ENCODE measurements around the gene RAB20. TPM values are rescaled to one million over a fixed set of nuclear protein-coding genes. Genes with fewer than 3 reads are reported as not detected.
"Not testable (repeated sequence)": the region's sequence is repeated elsewhere in the genome, so short reads cannot be mapped to it uniquely, and the experiment has no call there.

The RAB20 gene
- total RNA-seq, 1 donor from 2014 or later = 2.8 TPM

DNA sequence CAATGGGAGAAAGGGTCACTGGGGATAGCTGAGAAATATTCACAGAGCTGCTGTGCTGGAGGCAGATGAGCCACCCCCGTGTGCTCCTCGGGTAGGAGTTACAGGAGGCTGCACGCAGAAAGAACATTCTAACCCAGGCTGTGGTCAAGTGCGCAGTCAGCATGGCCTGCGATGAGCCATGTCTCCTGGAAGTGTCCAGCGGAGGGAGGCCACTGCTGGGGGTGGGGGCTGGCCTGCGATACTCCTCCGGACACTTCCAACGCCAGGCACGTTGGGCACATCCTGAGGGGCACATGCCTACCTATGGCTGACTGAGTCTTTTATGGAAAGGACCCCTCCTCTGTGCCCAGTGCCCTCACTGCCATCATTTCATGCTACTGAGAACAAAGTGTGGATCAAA lies 55.9 kb downstream of the RAB20 start:
- no peak for DNase-seq (ENCODE audit: low spot score)
- Mint-ChIP-seq H3K4me1 (ENCODE audit: low read depth) (no peaks in the 10 kb centered on the region), H3K27ac (no peak overlapping the region), H3K4me3 (ENCODE audit: low read depth) (no peak overlapping the region), H3K36me3 (ENCODE audit: low read depth) (no peaks in the 10 kb centered on the region), H3K9me3 (no peaks in the 10 kb centered on the region), H3K27me3 (ENCODE audit: low read depth) (peaks cover 2% of the 10 kb centered on the region)
- intact Hi-C loops (cut with micrococcal nuclease) = no loop called here

DNA sequence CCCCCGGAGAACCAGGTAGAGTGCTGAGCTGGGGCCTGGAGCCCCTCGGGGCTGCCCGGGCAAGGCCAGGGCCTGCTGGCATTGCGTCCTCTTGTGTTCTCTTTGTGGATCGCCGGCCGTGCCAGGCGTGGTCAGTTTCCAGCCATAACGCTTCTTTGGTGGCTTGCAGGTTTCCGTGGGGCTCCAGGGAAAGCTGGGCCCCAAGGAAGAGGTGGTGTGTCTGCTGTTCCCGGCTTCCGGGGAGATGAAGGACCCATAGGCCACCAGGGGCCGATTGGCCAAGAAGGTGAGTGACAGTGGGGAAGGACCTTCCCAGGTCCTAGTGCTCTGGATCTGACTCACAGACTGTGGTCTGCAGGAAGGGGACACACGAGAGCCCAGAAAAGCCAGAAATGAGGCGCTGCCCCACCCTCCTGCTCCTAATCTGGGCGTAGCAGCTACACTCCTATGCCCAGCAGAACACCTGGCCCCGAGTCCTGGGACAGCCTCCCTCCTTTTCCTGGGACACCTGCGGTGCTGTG lies 57.5 kb downstream of the RAB20 start:
- intact Hi-C loops (cut with micrococcal nuclease) = no loop called here
- Mint-ChIP-seq H3K9me3 (no peaks in the 10 kb centered on the region), H3K27me3 (ENCODE audit: low read depth) (no peaks in the 10 kb centered on the region), H3K4me3 (ENCODE audit: low read depth) (no peak overlapping the region), H3K4me1 (ENCODE audit: low read depth) (no peaks in the 10 kb centered on the region), H3K36me3 (ENCODE audit: low read depth) (no peaks in the 10 kb centered on the region), H3K27ac (no peak overlapping the region)
- DNase-seq (ENCODE audit: low spot score) = no peak

DNA sequence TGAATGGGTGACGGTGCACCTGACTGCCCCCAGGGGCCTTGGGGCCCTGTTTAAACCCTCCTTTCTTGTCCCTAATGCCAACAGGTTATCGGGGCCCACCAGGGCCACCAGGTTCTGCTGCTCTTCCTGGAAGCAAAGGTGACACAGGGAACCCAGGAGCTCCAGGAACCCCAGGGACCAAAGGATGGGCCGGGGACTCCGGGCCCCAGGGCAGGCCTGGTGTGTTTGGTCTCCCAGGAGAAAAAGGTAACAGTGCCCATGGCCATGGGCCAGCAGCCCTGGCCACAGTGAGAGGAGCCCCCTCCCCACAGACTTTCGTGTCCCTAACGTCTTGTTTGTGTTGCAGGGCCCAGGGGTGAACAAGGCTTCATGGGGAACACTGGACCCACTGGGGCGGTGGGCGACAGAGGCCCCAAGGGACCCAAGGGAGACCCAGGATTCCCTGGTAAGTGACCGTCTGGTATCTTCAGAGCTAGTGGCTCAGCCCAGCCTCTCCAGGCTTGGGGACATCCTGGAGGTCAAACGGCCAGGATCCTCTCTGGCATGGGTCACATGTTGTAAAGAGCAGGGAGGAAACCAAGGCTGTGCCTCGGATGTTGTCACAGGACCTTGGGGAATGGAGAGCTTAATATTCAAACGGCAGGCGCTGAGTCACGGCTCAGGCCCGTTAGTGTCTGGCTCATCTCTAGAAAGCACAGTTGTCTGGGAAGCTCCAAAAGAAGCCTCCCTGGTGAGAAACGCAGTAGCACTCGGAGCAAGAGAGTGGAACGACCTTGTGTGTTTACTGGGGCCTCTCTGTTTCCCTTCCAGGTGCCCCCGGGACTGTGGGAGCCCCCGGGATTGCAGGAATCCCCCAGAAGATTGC lies 58.3 kb downstream of the RAB20 start:
- H3K36me3 Mint-ChIP-seq (ENCODE audit: low read depth) = no peaks in the 10 kb centered on the region
- DNase-seq (ENCODE audit: low spot score) = no peak
- no peaks in the 10 kb centered on the region for H3K27me3 Mint-ChIP-seq (ENCODE audit: low read depth)
- H3K9me3 Mint-ChIP-seq = no peaks in the 10 kb centered on the region
- intact Hi-C loops (cut with micrococcal nuclease) = no loop called here
- H3K27ac Mint-ChIP-seq = no peak overlapping the region
- no peak overlapping the region for H3K4me3 Mint-ChIP-seq (ENCODE audit: low read depth)
- no peaks in the 10 kb centered on the region for H3K4me1 Mint-ChIP-seq (ENCODE audit: low read depth)

DNA sequence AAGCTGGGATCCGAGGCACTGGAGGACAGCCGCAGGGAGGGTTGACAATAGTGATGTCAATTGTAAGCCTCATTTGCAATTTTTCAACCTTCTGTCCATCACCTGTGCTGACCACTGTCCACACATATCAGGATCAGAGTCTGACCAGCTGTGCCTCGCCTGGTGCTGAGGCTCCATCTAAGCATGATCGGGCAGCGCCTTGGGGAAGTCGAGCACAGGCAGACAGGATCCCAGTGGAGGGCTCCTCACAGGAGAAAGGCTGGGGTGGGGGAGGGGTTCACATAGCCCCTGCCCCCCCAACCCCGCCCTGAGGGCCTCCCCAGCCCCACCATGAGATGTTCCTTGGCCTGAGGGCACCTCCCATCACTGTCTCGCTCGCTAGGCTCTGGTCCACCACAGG lies 60.3 kb downstream of the RAB20 start:
- Mint-ChIP-seq H3K4me3 (ENCODE audit: low read depth) (no peak overlapping the region), H3K27me3 (ENCODE audit: low read depth) (no peaks in the 10 kb centered on the region), H3K4me1 (ENCODE audit: low read depth) (no peaks in the 10 kb centered on the region), H3K9me3 (no peaks in the 10 kb centered on the region), H3K36me3 (ENCODE audit: low read depth) (no peaks in the 10 kb centered on the region), H3K27ac (no peak overlapping the region)
- DNase-seq (ENCODE audit: low spot score) = no peak
- intact Hi-C loops (cut with micrococcal nuclease) = no loop called here

DNA sequence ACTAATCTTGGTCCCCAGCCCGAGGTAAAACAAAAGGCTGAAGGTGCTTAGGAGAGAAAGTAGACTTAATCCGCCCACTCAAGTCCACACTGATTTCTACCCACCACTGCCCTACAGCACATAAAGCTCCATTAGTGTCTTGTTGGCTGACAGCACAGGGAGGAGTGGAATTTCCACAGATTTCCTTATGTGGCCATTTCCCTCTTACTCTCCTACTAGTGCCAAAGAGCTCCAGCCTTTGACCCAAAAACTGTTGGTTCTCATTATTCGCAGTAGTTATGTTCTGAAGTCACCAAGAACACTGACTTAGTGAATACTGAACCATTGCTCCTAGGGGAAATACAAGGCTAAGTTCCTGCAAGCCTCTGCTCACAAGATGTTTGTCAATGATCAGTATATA lies 61.2 kb downstream of the RAB20 start:
- no peak for DNase-seq (ENCODE audit: low spot score)
- no peaks in the 10 kb centered on the region for H3K4me1 Mint-ChIP-seq (ENCODE audit: low read depth)
- H3K36me3 Mint-ChIP-seq (ENCODE audit: low read depth) = no peaks in the 10 kb centered on the region
- intact Hi-C loops (cut with micrococcal nuclease) = no loop called here
- H3K27me3 Mint-ChIP-seq (ENCODE audit: low read depth) = no peaks in the 10 kb centered on the region
- H3K9me3 Mint-ChIP-seq = no peaks in the 10 kb centered on the region
- H3K27ac Mint-ChIP-seq = no peak overlapping the region
- no peak overlapping the region for H3K4me3 Mint-ChIP-seq (ENCODE audit: low read depth)

DNA sequence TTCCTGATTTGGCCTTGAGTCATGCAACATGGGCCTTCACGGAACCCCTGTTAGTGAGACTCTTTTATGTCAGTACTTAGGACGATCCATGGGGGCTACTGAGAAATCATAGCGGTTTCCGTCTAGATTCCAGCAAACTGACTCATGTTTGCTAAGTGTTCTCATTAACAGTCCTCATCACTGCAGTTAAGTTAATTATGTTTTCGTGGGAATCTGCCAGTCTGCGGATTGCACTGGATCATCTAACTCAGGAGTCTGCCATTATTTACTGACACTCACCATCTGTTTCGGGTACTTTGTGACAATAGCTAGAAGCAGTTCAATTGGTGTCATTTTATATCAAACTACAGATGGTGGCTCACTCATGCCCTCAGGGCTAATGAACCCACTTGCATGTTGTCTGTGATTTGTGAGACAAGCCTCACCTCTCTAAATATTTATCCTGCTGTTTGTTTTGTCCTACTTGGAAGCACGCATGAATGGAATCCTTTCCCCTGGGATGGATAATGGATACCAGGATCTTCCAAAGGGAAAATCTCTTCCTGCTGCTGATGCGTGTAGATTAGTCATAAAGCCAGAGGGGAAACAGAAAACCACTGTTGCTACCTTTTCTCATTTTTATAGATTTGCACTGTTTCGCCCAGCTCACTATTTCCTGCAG lies 61.8 kb downstream of the RAB20 start:
- no peak overlapping the region for H3K27ac Mint-ChIP-seq
- intact Hi-C loops (cut with micrococcal nuclease) = no loop called here
- H3K4me3 Mint-ChIP-seq (ENCODE audit: low read depth) = no peak overlapping the region
- no peaks in the 10 kb centered on the region for H3K4me1 Mint-ChIP-seq (ENCODE audit: low read depth)
- H3K9me3 Mint-ChIP-seq = no peaks in the 10 kb centered on the region
- DNase-seq (ENCODE audit: low spot score) = no peak
- no peaks in the 10 kb centered on the region for H3K36me3 Mint-ChIP-seq (ENCODE audit: low read depth)
- H3K27me3 Mint-ChIP-seq (ENCODE audit: low read depth) = no peaks in the 10 kb centered on the region

DNA sequence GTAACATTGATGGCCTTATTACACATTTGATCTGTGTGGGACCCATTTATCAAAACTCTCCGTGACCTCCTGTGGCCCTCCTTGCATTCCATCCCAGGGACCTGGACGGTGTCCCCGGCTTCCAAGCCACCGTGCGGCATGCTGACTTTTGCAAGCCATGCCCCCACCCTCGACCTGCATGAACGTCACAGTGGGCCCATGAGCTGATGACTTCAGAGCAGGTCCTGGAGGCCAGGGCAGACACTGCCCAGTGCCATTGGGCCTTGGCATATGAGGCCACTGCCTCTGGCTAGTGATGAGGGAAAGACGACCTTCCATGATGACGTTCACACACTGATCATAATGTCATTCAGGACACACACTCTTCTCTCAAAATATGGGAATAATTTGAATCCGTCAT lies 62.8 kb downstream of the RAB20 start:
- H3K4me1 Mint-ChIP-seq (ENCODE audit: low read depth) = no peaks in the 10 kb centered on the region
- no peak overlapping the region for H3K4me3 Mint-ChIP-seq (ENCODE audit: low read depth)
- no peaks in the 10 kb centered on the region for H3K36me3 Mint-ChIP-seq (ENCODE audit: low read depth)
- no peak overlapping the region for H3K27ac Mint-ChIP-seq
- H3K27me3 Mint-ChIP-seq (ENCODE audit: low read depth) = no peaks in the 10 kb centered on the region
- intact Hi-C loops (cut with micrococcal nuclease) = no loop called here
- no peaks in the 10 kb centered on the region for H3K9me3 Mint-ChIP-seq
- DNase-seq (ENCODE audit: low spot score) = no peak

DNA sequence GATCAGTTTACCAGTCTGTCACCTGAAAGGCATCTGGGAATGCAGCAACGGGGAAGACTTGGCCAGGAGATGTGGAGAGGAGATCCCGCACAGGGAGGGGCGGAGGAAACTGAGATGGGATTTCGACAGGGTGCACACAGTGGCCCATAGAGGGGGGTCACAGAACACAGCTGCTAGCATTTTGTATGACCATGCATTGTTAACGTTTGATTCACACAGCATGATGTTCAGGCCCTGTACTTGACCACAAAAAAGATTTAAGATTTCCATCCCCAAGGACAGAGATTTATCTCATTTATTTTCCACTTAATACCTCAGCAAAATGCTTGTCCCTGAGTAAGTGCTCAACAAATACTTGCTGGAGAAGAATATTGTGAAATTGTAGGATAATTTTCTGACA lies 63.2 kb downstream of the RAB20 start:
- Mint-ChIP-seq H3K27ac (no peak overlapping the region), H3K27me3 (ENCODE audit: low read depth) (no peaks in the 10 kb centered on the region), H3K4me1 (ENCODE audit: low read depth) (no peaks in the 10 kb centered on the region), H3K36me3 (ENCODE audit: low read depth) (no peaks in the 10 kb centered on the region), H3K9me3 (no peaks in the 10 kb centered on the region), H3K4me3 (ENCODE audit: low read depth) (no peak overlapping the region)
- intact Hi-C loops (cut with micrococcal nuclease) = no loop called here
- DNase-seq (ENCODE audit: low spot score) = no peak

DNA sequence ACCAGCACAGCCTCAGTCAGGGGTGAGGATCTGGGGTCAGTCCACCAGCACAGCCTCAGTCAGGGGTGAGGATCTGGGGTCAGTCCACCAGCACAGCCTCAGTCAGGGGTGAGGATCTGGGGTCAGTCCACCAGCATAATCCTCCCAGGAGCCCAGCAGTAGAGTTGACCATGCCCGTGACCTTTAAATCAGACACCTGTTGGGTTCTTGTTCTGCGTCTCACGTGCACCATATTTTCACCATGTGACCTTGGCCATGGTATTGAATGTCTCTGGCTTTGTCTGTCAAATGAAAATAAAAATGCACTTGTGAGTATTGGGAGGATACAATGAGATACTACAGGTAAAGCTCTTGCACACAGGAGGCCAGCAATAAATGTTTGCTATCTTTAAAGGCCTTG lies 63.6 kb downstream of the RAB20 start:
- H3K4me1 Mint-ChIP-seq (ENCODE audit: low read depth); DNase-seq (ENCODE audit: low spot score); intact Hi-C loops (cut with micrococcal nuclease); H3K27me3 Mint-ChIP-seq (ENCODE audit: low read depth); H3K36me3 Mint-ChIP-seq (ENCODE audit: low read depth); H3K4me3 Mint-ChIP-seq (ENCODE audit: low read depth); H3K27ac Mint-ChIP-seq; H3K9me3 Mint-ChIP-seq: not testable (repeated sequence)

DNA sequence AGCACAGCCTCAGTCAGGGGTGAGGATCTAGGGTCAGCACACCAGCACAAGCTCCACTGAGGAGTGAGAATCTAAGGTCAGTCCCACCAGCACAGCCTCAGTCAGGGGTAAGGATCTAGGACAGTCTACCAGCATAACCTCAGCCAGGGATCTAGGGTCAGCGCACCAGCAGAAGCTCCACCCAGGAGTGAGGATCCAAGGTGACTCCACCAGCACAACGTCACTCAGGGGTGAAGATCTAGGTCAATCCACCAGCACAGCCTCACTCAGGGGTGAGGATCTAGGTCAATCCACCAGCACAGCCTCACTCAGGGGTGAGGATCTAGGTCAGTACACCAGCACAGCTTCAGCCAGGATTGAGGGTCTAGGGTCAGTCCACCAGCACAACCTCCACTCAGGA lies 64.5 kb downstream of the RAB20 start:
- Mint-ChIP-seq H3K27me3 (ENCODE audit: low read depth) (no peaks in the 10 kb centered on the region), H3K27ac (no peak overlapping the region)
- intact Hi-C loops (cut with micrococcal nuclease) = no loop called here

DNA sequence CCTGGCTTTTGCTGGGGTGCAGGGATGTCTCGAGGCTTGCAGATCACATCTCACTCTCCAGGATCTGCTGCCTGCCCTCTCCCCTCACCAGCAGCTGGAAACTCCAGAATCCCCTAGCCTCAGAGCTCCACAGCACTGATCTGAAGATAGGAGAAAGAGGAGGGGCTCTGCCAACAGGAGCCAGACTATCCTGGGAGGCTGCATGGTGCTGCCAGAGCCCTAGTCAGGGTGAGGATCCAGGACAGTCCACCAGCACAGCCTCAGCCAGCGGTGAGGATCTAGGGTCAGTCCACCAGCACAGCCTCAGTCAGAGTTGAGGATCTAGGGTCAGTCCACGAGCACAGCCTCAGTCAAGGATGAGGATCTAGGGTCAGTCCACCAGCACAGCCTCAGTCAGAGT lies 65.2 kb downstream of the RAB20 start:
- no peaks in the 10 kb centered on the region for H3K4me1 Mint-ChIP-seq (ENCODE audit: low read depth)
- no peak overlapping the region for H3K27ac Mint-ChIP-seq
- no peaks in the 10 kb centered on the region for H3K9me3 Mint-ChIP-seq
- H3K4me3 Mint-ChIP-seq (ENCODE audit: low read depth) = no peak overlapping the region
- no peaks in the 10 kb centered on the region for H3K27me3 Mint-ChIP-seq (ENCODE audit: low read depth)
- H3K36me3 Mint-ChIP-seq (ENCODE audit: low read depth) = no peaks in the 10 kb centered on the region
- DNase-seq (ENCODE audit: low spot score) = no peak
- intact Hi-C loops (cut with micrococcal nuclease) = no loop called here

More for the DNA sequence above, 64.5 kb downstream of the RAB20 start:
- Mint-ChIP-seq H3K9me3 (no peaks in the 10 kb centered on the region), H3K4me3 (ENCODE audit: low read depth) (no peak overlapping the region), H3K4me1 (ENCODE audit: low read depth) (no peaks in the 10 kb centered on the region), H3K36me3 (ENCODE audit: low read depth) (no peaks in the 10 kb centered on the region)
- no peak for DNase-seq (ENCODE audit: low spot score)

DNA sequence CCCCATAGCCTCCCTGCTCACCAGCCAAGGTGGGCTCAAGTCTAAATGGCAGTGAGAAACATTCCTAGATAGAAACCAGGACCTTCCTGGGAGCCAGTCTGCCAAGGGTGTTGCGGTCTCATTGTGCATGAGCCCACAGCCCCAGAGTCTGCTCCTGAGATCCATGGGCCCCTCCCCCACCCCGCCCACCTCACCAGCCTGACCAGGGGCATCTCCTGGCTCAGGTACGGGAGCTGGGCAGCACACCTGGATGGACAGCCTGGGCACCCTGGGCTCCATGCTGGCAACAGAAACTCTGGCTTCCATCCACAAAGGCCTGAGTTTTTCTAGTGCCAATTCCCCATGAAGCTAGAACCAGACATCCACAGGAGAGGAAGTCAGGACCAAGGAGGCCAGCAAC lies 65.6 kb downstream of the RAB20 start:
- intact Hi-C loops (cut with micrococcal nuclease) = no loop called here
- Mint-ChIP-seq H3K27me3 (ENCODE audit: low read depth) (no peaks in the 10 kb centered on the region), H3K27ac (no peak overlapping the region), H3K9me3 (no peaks in the 10 kb centered on the region), H3K4me1 (ENCODE audit: low read depth) (no peaks in the 10 kb centered on the region), H3K36me3 (ENCODE audit: low read depth) (no peaks in the 10 kb centered on the region), H3K4me3 (ENCODE audit: low read depth) (no peak overlapping the region)
- DNase-seq (ENCODE audit: low spot score) = no peak

DNA sequence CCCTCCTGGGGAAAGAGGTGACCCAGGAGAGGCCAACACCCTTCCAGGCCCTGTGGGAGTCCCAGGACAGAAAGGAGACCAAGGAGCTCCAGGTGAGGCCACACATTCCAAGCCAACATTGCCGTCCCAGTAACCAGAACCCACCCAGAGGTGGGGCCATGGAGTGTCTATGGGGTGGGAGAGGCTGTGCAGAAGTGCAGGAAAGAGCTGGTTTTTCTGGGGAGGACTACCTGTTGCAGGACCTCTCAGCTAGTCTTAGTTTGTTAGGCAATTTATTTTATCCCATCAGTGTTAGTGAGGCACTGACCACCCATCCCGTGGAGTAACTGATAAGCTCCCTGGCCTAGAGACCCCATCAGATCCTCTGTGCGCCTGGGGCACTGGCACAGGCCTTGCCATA lies 66.1 kb downstream of the RAB20 start:
- Mint-ChIP-seq H3K27me3 (ENCODE audit: low read depth) (no peaks in the 10 kb centered on the region), H3K9me3 (no peaks in the 10 kb centered on the region), H3K4me1 (ENCODE audit: low read depth) (no peaks in the 10 kb centered on the region), H3K36me3 (ENCODE audit: low read depth) (no peaks in the 10 kb centered on the region), H3K27ac (no peak overlapping the region), H3K4me3 (ENCODE audit: low read depth) (no peak overlapping the region)
- DNase-seq (ENCODE audit: low spot score) = no peak
- intact Hi-C loops (cut with micrococcal nuclease) = no loop called here

All from activated T-helper 2 cell treated with anti-CD3 and anti-CD28 coated beads, Interferon-gamma antibody, Interleukin-2, Interleukin-4, amounts not matched to agents 10 μg/mL and 5 μg/mL and 100 μg/mL, durations not matched to agents 14 hours and 24 hours and 36 hours (primary cell).